Skeletal muscle cell (primary cell): ENCODE results near the gene DPP10.

Experiments used
- DNase-seq: peaks from one replicate; pipeline ENCODE4 v3.0.0-alpha.2; 2010; ENCODE audit warnings: low read depth
- H3K4me3 ChIP-seq: 2 replicates; pipeline ENCODE4 v1.5.1; 2011; ENCODE audit warnings: low read depth, mild to moderate bottlenecking, control low read depth, low read length, moderate library complexity

The DPP10 gene

DNA sequence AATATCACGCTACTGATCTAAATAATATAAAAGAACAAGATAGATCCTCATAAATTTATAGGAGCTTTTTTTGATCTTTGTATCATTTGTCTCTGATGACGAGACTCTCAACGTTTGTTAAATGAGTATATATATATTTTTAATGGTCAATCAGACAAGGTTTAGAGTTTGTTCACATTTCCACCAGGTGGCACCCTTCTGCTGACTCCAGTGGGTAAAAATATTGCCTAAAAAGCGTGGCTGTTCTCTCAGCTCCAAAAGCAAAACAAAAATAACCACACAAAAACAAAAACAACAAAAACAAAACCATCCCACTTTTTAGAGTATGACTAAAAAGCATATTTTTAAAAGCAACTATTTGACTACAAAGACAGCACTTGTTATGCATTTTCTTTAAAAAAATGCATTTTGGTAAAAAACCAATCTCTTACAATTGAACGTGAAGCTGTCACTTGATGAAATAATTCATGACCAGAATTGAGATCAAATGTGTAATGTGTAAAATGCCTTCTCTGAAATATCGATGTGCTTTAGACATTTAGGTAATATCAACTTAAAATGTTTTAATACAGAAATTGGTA is 723.2 kb downstream of the DPP10 start:
- DNase-seq: peak; percentile 1
- no peak overlapping the region for H3K4me3 ChIP-seq

DNA sequence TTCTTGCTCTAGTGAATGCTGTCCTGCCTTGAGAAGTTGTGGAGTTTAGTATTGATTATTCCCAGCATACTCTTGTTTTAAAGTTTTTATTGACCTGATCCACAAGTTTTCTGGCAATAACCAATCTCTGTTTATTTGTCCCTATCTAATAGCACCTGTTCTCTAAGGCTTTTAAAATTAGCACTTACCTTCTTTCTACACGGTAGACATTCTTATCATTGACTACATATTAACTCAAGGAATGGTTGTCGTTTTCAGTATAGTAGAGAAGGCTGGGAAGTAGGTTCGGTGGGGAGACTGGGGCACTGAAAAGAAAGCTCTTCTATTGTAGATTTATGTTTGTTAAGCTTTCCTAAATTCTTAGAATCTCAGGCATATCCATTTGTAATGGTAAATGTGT is 726.0 kb downstream of the DPP10 start:
- H3K4me3 ChIP-seq: no peak overlapping the region
- no peak for DNase-seq

DNA sequence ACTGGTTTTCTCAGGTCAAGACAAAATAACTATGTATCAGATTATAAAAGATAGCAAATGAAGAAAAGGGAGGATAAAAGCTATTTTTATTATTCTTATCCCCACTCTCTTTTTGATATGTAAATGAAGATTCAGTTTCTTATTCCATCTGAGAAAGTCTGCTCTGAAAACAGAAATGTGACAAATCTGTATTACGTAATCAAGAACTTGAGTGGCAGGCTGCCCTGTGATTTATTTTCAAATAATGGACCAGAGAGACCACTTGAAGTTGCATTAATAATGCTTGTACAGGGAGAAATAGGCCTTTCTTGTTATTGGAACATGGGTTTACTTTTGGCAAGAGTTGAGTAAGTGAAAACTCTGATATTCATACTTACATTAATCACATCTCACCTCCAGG is 727.4 kb downstream of the DPP10 start:
- no peak overlapping the region for H3K4me3 ChIP-seq
- DNase-seq: no peak

DNA sequence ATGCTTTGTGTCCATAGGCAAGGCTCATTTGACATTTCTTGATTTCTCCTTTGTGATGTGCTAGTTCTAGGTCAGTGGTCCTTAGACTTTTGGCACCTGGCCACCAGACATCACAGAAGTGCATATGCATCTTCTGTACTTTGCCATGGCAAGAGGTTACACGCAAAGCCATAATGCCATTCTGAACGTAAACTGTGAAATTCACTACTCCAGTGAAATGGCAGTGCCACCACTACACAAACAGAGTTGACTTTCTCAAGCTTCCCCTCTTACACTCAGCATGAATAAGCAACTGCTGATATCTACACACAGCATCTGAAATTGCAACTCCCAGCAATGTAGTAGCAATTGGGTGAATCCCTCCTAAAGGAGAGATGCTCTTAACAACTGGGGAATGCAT is 729.3 kb downstream of the DPP10 start:
- H3K4me3 ChIP-seq: no peak overlapping the region
- no peak for DNase-seq

DNA sequence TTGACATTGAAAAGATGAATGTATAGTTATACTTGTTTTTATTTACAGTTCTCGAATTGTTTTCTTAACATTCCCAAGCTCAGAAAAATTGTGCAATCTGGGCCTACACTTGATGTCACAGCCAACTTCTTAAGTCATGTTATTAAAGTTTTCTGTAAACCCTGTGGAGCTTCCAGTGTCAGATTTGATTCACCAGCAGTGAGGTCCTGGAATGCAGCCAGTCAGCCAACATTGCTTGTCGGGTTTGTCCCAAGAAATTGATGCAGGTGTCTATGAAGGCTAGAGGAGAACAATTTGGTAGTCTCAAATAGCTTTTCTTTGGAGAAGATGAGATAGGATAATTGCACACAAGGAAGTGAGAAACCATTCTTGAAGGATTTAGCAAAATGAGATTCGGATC is 732.2 kb downstream of the DPP10 start:
- DNase-seq: no peak
- no peak overlapping the region for H3K4me3 ChIP-seq

DNA sequence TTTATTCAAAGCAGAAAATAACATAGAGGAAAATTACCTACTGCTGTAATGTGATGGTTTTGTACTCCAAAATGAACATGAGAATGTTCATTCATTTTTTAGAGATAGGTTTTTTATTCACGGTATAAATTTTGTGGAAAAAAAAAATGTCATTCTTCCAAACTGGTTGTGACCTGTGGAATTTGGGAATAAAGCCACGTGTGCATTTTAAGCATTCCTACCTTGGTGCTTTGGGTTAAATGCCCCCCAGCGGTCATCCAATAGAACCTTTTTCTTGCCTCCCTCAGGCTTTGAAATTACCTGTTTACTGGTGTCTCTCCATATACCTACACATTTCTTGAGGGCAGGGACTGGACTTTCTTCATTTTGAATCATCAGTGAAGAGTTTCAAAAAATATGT is 740.7 kb downstream of the DPP10 start:
- DNase-seq: no peak
- no peak overlapping the region for H3K4me3 ChIP-seq

DNA sequence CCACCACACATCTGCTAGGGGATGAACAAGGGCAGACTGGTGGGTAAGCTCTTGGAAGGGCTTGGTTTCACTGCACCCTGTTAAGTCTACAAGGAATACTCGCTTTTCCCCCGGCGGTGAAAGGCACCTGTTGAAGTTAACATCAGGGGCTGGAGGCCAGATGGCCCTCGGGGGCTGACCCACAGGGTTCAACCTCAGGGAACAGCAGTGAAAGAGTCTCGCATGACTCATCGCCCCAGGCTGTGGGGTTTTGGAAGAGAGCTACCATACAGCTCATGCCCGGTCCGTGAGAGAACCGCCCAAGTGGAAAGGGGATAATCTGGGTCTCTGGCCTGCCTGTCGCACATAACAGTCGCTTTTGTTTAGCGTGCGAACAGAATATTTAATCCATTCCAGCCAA is 748.0 kb downstream of the DPP10 start:
- H3K4me3 ChIP-seq: no peak overlapping the region
- no peak for DNase-seq

DNA sequence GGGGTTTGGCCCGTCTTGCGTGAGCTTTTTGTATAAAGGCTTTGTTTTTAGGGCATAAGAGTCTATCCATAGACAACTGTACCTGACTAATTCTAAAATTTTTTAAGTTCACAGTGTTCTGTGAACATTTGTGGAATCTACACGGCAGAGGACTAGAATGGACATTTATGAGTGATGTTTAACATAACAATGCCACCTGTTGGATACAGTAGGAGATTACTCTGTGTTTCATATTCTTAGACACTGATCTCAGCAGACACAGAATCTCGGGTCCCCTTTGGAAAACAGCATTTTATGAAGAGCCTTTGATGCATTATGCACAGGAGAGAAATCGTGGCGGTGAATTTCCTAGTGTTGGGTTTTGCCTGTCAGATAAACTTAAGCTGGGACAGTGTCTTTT is 752.2 kb downstream of the DPP10 start:
- DNase-seq: no peak
- no peak overlapping the region for H3K4me3 ChIP-seq

DNA sequence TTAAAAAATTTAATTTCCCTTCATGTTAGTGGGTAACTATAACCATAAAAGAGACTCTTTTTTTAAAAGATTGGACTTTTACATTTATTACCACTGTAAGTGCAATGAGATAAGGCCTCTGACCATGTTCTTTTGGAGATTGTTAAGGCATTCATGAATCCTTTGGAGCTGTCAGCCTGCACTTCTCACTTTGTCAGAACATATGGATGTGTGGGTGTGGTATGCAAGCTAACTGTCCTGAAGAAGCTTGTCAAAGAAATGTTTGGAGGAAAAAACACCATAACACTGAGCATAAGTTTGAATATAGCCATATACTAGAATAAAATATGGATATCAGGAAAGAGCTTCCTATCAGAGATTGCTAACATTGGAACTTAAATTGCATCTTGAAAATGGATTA is 754.1 kb downstream of the DPP10 start:
- no peak overlapping the region for H3K4me3 ChIP-seq

DNA sequence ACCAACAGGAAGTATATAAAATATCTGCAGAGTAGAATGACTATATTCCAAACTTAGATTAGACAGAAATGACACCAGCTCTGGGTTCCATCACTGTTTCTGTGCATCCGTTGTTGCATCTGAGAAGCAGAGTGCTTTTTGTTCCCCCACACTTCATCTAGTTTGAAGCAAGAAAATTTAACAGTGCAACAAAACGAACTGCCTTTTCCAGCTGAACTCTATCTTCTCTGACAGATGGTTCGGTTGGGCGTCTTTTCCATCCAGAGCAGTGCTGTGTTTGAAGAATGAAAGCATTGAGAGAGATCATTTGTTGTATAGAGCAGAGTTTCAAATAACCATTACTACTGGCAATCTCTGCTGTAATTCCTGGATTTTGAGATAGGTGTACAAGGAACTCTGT is 757.5 kb downstream of the DPP10 start:
- no peak overlapping the region for H3K4me3 ChIP-seq
- DNase-seq: no peak

More for the DNA sequence above, 754.1 kb downstream of the DPP10 start:
- no peak for DNase-seq

DNA sequence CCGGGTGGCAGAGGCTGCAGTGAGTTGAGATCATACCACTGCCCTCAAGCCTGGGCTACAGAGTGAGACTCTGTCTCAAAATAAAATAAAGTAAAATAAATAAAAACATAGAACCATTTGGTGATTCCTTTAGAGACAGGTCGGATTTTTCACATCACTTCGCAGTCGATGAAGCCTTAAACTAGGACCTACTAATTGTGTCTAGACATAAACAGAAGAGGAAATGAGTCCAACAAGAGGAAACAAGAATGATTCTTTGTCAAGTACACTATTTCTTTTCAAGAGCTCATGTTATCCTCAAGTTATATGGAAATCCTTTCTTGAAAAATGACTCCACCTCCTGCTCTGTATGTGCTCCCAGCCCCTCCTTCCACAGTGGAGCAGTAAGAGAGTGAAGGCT is 758.9 kb downstream of the DPP10 start:
- no peak for DNase-seq
- H3K4me3 ChIP-seq: no peak overlapping the region

DNA sequence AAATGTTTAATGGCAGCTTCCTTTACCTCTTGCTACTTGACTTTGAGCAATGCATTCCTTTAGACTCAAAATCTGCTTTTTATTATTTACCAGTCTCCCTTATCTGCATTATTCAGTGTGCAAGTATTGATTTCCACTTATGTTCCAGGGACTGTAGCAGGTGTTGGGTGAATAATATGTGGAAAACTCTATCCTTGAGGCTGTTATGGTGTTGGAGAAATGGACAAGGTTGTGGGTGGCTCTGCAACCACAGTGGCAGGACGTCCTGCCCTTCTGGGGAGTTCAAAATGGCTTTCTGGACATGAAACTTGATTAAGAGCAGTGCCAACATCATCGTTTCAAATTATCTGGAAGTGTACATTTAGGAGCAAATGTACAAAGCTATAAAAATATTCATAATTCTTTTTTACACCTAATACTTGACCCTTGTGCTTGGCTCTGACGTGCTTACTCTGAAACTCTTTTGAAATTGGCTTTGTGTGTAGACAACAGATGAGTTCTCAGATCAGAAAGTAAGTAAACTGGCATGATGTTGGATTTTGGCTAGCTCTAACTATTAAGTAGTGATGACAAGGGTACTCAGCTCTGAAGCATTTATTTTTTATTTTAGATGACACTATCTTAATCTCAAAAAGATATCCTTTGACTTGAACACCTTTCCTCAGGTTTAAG is 766.2 kb downstream of the DPP10 start:
- DNase-seq: no peak
- H3K4me3 ChIP-seq: no peak overlapping the region

DNA sequence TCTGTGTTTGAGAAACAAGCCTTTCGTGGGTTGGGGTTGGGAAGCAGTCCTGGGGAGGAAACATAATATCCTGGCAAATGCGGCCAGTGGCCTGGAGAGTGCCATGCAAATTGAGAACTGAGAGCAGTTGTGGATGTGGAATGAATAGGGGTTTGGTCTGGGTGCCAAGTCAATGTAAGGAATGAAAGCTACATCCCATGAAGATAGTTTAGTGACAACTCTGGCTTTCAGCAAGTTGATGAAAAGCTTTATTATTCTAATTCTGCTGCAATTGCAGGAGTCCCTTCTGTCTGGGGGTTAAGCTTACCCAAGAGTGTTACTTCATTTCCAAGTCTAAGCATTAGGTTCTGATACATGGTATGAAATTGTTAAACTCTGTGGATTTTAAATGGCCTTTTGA is 771.6 kb downstream of the DPP10 start:
- H3K4me3 ChIP-seq: no peak overlapping the region
- DNase-seq: no peak

DNA sequence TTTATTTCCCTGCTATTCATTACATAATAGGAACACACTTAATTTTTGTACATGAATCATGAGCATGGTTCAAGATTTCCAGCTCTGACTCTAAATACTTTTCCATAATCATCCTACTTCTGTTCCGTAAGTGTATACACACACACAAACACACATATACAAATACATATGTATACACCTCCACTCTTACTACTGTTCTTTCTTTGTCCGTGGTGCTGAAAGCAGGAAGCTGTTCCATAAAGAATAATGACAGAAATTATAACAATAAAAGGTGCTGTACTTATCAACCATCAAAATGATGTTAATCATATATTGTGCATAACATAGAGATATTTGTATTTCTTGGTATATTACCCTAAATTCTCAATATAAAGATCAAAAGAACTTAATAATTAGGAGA is 776.9 kb downstream of the DPP10 start:
- no peak for DNase-seq

DNA sequence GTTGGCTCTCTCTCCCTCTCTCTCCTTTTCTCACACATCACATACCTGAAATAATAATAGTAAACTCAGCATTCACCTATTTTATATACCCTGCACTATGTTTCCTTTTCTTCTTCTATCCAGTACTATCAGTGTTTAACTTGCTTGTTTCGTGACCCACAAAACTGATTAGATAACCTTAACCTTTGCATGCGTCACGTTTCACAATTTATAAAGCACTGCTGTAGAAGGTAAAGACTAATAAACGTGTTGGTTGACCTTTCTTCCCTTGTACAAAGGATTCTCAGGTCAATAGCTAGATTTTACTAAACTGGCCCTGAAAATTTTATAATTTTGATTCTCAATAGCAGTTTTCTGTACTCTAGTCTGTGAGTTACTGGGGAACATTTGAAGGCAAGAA is 791.7 kb downstream of the DPP10 start:
- no peak for DNase-seq
- no peak overlapping the region for H3K4me3 ChIP-seq

More for the DNA sequence above, 776.9 kb downstream of the DPP10 start:
- no peak overlapping the region for H3K4me3 ChIP-seq

DNA sequence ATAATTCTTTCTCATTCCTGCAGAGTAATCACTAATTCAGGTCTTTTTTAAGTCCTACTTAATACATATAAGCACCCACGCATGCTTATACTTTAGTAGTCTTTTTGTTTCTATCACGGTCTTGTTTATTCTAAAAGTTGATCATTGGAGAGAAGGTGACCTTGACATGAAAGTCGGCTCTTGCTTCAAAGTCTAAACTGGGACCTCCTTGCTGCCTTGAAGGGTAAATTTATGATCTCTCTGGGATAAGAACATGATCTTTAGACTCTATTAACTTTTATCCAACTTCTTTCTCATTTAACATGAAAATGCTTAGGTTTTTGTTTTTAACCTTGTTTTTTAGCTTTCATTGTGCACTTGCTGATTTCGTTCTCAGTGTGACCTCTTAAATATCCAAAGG is 792.3 kb downstream of the DPP10 start:
- H3K4me3 ChIP-seq: no peak overlapping the region
- no peak for DNase-seq

DNA sequence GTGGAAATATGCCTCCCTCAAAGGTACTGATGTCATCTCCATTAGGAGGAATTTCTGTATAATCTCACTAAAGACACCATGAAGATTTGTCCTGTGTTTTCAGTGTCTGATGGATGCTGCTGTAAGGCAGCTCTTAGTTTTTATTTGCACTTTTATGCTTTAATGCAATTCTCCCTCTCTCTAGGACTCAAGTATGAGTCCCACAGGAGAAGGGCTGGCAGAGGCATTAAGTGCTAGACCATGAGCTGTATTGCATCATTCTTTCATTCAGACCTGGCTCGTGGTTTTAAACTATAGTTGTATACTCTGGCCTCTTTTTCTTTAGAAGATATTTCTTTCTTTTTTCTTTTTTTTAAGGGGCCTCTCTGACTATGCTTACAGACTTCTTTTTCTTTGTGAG is 805.6 kb downstream of the DPP10 start:
- no peak for DNase-seq
- H3K4me3 ChIP-seq: no peak overlapping the region

DNA sequence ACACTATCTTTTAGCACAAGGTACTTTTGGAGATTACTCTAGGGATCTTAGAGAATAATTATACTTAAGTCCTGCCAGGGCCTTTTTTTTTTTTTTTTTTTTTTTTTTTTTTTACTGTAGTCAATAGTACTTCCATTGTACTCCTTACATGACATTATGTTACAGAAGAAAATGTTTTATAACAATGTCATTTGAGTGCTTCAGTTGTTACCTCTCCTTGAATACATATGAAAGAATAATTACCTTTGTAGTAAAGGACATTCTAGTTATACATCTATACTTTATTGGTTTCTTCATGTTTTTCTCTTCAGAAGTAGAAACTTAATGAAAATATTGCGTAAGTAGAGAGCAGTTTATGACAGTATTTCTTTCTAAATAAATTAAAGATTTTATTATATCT is 834.9 kb downstream of the DPP10 start:
- no peak for DNase-seq

DNA sequence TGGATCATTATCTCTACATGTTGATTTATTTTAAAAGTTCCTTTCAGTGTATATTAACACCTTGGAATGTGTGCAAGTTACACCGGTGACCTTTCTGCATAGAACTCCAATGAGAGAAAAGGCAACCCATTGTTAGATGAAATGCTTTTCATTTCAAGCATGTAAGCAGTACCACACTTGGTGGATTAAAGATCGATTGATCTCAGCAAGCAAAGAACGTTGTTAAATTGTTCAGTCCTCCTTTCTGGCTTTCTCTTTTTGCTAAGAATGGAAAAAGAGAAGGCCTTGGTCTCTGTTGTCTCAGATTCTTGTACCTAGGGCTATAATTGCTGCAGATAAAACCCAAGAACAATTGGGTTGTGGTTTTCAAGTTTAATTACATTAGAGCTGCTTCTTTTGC is 843.0 kb downstream of the DPP10 start:
- no peak for DNase-seq
- H3K4me3 ChIP-seq: no peak overlapping the region

More for the DNA sequence above, 834.9 kb downstream of the DPP10 start:
- H3K4me3 ChIP-seq: no peak overlapping the region

DNA sequence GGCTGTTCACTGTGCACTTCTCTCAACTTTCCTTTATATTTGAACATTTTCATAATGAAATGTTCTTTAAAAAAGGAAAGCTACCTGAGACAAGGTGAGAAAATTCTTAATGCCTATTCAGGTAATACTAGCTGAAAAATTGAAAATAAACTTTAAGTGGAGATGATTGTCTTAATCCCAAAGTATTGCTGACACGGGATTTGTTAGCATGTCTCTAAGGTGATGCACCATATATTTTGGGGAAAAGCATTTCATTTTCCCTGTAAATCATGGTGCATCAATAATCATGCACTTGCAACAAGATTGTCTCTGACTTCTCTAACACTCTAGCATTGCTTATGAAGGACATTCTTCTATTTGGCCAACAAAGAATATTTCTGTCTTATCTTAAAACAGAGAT is 848.0 kb downstream of the DPP10 start:
- H3K4me3 ChIP-seq: no peak overlapping the region
- DNase-seq: no peak

DNA sequence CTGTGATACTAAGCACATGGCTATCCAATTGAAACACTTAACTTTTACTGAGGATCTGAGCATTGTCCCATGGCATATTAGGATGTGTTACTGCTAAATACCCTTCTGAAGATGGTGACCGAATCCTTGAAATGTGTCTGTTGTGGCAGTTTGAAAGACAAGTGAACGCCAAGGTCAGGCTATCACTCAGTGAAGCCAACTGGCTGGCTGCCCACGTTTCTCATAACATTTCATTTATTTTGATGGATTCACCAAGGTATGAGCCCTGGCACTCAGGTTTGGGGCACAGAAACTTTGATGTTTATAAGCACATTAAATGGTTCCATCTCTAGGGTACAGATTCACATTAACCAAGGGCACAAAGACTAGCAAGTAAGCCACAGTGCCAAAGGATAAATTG is 850.3 kb downstream of the DPP10 start:
- DNase-seq: no peak
- H3K4me3 ChIP-seq: no peak overlapping the region

DNA sequence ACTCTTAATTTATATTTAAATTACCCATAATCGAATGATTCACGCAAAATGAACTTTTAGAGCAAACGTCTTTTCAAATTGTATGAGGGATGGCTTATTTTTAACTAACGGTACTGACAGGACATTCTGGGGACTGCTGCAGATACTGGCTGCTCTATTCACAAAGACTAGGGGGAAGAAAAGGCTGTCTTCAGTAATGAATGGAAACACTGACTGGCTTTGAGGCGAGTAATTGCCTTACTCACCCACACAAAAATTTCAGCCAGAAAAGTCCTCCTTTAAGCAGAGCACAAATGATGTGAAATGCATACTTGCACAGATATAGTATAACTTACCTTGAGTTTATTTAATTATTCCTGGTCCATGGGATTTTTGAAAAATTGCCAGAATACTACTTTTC is 852.6 kb downstream of the DPP10 start:
- no peak overlapping the region for H3K4me3 ChIP-seq
- DNase-seq: no peak
